Nephron (organoid): ENCODE data around the gene NAT9.

ENCODE experiments used
- H3K27ac Mint-ChIP-seq, 3 experiments: 2 replicates each; pipeline ENCODE4 v1.8.0; 2020; ENCODE audit warnings: mixed read lengths in 3 of 3, mild to moderate bottlenecking in 2 of 3, moderate library complexity in 1 of 3
- H3K27me3 Mint-ChIP-seq: 2 replicates; pipeline ENCODE4 v1.8.0; 2021; ENCODE audit warnings: low read depth, mild to moderate bottlenecking, moderate library complexity, mixed read lengths
- H3K36me3 Mint-ChIP-seq: 2 replicates; pipeline ENCODE4 v1.8.0; 2020; ENCODE audit warnings: low read depth, mixed read lengths
- H3K4me1 Mint-ChIP-seq: 2 replicates; pipeline ENCODE4 v1.8.0; 2020; ENCODE audit warnings: mixed read lengths
- H3K4me3 Mint-ChIP-seq, 3 experiments: 2 replicates each; pipeline ENCODE4 v1.8.0; 2020; ENCODE audit warnings: mild to moderate bottlenecking in 3 of 3, mixed read lengths in 3 of 3, moderate library complexity in 2 of 3
- H3K9me3 Mint-ChIP-seq: 2 replicates; pipeline ENCODE4 v1.8.0; 2020; ENCODE audit warnings: mixed read lengths
- TF ChIP-seq, protein P1 (sequence below), 3 experiments: fragments of 200-600 bp; sonication (generic); IDR thresholded peaks; one replicate each; pipeline ENCODE4 v1.5.0; 2021; ENCODE audit warnings: antibody characterized with exemption in 3 of 3; ENCODE audit not compliant: unreplicated experiment in 3 of 3

The NAT9 gene

DNA sequence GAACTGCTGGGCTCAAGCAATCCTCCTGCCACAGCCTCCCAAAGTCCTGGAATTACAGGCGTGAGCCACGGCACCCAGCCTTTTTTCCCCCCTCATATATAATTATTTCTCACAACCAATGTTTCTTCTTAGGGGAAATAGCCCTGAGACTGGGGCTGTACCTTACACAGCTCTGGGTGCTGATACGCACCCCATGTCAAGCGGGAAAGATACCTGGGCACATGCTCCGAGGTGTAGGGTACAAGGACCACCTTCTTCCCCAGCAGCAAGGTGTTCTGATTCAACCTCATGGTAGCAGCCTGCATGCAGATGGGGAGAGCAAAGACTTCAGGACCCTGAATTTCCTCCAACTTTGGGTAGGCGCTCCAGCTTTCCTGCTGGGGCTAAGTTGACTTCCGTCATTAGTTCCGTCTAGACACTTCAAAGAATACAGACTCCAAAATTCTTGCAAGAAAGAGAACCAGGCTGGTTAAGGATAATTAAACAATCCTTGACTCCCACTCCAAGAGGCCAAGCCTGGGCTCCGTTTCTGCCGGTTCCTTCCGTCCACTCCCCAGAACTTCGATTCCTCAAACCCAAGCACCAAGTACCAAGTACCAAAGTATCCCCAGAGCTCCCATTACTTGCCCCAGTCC is 619 bp downstream of the NAT9 start:
- Mint-ChIP-seq H3K9me3 (no peaks in the 10 kb centered on the region), H3K36me3 (peaks cover 27% of the 10 kb centered on the region), H3K27me3 (no peaks in the 10 kb centered on the region), H3K27ac (peak overlapping the region; percentile 84 to 96 (median 95)), H3K4me1 (peaks cover 26% of the 10 kb centered on the region), H3K4me3 (peak overlapping the region; percentile 96 to 98 (median 98))
- TF ChIP-seq, protein P1, sequence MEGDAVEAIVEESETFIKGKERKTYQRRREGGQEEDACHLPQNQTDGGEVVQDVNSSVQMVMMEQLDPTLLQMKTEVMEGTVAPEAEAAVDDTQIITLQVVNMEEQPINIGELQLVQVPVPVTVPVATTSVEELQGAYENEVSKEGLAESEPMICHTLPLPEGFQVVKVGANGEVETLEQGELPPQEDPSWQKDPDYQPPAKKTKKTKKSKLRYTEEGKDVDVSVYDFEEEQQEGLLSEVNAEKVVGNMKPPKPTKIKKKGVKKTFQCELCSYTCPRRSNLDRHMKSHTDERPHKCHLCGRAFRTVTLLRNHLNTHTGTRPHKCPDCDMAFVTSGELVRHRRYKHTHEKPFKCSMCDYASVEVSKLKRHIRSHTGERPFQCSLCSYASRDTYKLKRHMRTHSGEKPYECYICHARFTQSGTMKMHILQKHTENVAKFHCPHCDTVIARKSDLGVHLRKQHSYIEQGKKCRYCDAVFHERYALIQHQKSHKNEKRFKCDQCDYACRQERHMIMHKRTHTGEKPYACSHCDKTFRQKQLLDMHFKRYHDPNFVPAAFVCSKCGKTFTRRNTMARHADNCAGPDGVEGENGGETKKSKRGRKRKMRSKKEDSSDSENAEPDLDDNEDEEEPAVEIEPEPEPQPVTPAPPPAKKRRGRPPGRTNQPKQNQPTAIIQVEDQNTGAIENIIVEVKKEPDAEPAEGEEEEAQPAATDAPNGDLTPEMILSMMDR (IDR thresholded peaks at IDR 0.05; ENCODE audit: unreplicated experiment in 3 of 3), result no peak

DNA sequence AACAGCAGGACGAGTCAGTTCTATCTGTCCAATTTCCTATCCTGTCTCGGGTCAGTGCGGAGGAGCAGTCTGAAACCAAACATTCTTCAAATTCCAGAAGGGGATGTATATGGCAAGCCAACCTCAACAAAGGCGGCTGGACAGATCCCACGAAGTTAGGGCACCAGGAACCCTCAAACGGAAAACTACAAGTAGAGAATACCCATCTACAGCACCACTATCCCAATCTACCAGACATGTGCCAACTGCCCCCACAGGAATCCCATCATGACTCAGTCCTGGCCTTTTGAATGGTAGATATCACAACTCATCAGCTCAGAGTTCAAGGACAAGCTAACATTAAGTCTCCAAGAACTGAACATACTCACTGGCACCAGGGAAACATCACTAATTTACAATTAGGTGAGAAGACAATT is 2.3 kb downstream of the NAT9 start:
- H3K4me1 Mint-ChIP-seq, result peaks cover 27% of the 10 kb centered on the region
- TF ChIP-seq, protein P1 (IDR thresholded peaks at IDR 0.05; ENCODE audit: unreplicated experiment in 3 of 3), result no peak
- H3K4me3 Mint-ChIP-seq, result peak overlapping the region; percentile 60 to 86 (median 71)
- peak overlapping the region; percentile 78 to 85 (median 79) for H3K27ac Mint-ChIP-seq
- no peaks in the 10 kb centered on the region for H3K9me3 Mint-ChIP-seq
- H3K27me3 Mint-ChIP-seq, result no peaks in the 10 kb centered on the region
- peaks cover 26% of the 10 kb centered on the region for H3K36me3 Mint-ChIP-seq

- Mint-ChIP-seq H3K9me3 (no peaks in the 10 kb centered on the region), H3K4me3 (peak overlapping the region; percentile 60 to 86 (median 71)), H3K4me1 (peaks cover 32% of the 10 kb centered on the region), H3K36me3 (peaks cover 31% of the 10 kb centered on the region), H3K27me3 (no peaks in the 10 kb centered on the region), H3K27ac (peak overlapping the region; percentile 78 to 85 (median 79))
- TF ChIP-seq, protein P1 (IDR thresholded peaks at IDR 0.05; ENCODE audit: unreplicated experiment in 3 of 3), result no peak
Measured at GRCh38 chr17:74773414-74773813, 2.7 kb downstream of the NAT9 start.

DNA sequence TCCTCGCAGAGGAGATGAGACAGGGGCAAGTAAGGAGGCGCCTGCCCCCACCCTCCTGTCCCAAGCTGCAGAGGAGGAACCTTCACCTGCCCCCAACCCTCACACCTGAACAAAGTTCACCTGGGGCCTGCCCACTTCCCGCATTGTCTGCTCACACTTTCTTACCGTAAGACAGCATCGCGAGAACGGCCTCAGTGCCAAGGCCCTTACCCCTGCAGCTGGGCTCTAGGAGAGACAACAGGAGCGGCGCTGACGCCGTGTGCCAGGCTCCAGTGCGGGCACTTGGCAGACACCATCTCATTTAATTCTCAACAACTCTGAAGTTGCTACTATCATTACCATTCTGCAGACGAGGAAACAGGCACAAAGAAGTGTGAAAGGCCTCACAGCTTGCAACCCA is 4.1 kb downstream of the NAT9 start:
- TF ChIP-seq, protein P1 (IDR thresholded peaks at IDR 0.05; ENCODE audit: unreplicated experiment in 3 of 3), result no peak
- no peaks in the 10 kb centered on the region for H3K9me3 Mint-ChIP-seq
- peaks cover 24% of the 10 kb centered on the region for H3K4me1 Mint-ChIP-seq
- H3K36me3 Mint-ChIP-seq, result peaks cover 32% of the 10 kb centered on the region
- H3K4me3 Mint-ChIP-seq, result no peak overlapping the region
- H3K27ac Mint-ChIP-seq, result peak overlapping the region in 2 of 3 experiments; percentile 24 to 78
- no peaks in the 10 kb centered on the region for H3K27me3 Mint-ChIP-seq

DNA sequence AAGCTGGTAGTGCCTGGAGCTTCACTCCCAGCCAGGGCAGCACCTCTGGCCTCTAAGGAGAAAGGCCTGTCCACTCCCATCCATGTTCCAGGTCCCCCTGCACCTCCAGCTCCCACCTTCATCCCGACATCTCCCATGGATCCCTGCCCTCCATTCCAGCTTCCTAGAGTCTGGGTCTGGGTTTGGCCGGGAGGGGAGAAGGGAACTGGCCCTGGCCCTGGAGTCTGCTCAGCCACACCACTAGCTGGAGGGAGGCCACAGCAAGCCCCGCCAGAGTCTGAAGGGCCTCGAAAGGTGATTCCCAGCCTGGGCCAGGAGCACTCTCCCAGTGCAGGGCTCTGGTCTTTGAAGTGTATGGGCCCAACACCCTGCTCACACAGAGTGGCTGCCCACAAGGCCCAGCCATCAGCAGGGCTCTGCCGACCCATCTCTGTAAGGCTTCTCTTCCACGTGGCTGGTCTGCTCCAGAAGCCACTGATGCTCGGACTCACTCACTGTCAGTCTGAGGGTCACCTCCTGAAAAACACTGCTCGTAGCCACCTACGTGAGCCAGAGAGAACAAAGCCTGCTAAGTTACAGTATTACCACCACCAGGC is 4.7 kb downstream of the NAT9 start:
- TF ChIP-seq, protein P1 (IDR thresholded peaks at IDR 0.05; ENCODE audit: unreplicated experiment in 3 of 3), result no peak
- Mint-ChIP-seq H3K27me3 (no peaks in the 10 kb centered on the region), H3K4me1 (peaks cover 23% of the 10 kb centered on the region)

More for the DNA sequence above, 4.7 kb downstream of the NAT9 start:
- H3K4me3 Mint-ChIP-seq, result no peak overlapping the region
- peaks cover 36% of the 10 kb centered on the region for H3K36me3 Mint-ChIP-seq
- H3K27ac Mint-ChIP-seq, result peak overlapping the region in 1 of 3 experiments; percentile 42
- no peaks in the 10 kb centered on the region for H3K9me3 Mint-ChIP-seq
